Fibroblast of the conjunctiva (primary cell): ENCODE results near the gene SEMA4F.
A peak's percentile ranks its signal among the peaks of the same experiment; 100 is the strongest.

Experiments
- DNase-seq: peaks from one replicate; pipeline ENCODE4 v3.0.0-alpha.2; 2010; ENCODE audit warnings: low read depth

Gene SEMA4F

DNA sequence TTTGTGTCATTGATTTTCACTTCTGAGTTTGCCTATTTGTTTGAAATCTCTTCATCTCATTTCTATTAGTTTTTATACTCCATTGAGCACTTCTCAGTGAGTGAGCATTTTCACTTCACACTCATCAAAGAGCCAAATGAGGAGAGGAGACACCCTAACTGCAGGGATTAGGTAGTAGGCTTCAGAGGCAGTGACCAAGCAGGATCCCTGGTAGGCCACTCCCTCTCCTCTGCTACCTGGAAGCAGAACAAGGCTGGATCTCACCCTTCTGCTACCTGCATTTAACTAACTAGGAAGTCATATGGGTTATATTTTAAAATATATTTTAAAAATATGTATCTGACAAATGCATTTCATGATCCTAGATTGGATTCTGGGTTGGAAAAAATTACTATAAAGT lies 52.7 kb downstream of the SEMA4F start:
- no peak for DNase-seq

DNA sequence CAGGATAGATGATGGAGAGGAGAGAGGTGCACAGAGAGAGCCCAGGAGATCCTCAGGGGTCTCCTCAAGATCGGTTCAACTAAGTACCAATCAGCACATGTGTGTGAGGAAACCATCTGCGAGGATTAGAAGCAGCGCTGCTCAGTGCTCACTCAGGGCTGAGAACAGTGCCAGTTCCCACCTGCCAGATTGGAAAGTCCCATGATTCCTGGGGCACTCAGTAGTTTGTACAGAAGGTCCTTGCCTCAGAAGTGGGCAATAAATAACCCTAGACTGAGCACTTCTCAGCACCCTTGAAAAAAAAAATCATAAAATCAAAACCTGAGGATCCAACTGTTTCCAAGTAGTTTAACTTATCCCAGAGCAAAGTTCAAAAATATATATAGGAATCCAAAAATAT lies 53.8 kb downstream of the SEMA4F start:
- no peak for DNase-seq

DNA sequence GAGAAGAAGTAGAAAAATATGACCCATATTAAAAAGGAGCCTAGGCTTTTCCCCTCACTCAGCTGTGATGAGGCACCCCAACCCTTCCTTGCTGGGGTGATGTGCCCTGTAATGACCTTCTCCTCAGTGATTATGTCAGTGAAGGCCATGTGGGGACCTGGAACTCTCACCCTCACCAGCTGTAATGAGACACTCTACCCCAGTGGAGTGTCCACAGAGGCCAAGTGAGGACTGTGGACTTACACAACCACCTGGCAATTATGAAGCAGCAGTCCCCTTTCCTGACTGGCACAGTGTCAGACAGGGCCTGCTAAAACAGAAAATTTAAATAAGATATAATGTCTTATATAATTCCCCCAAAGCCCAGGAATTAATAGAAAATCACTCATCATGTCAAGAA lies 54.2 kb downstream of the SEMA4F start:
- no peak for DNase-seq

DNA sequence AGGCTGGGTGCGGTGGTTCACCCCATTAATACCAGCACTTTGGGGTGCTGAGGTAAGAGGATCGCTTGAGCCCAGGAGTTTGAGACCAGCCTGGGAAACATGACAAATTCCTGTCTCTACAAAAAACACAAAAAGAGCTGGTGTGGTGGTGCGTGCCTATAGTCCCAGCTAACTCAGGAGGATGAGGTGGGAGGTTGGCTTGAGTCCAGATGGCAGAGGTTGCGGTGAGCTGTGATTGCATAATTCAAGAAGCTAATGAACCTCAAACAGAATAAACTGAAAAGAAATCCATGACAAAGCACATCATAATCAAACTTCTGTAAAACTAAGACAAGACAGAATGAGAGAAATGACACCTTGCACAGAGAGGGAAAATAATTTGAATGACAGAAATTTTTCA lies 54.8 kb downstream of the SEMA4F start:
- no peak for DNase-seq

DNA sequence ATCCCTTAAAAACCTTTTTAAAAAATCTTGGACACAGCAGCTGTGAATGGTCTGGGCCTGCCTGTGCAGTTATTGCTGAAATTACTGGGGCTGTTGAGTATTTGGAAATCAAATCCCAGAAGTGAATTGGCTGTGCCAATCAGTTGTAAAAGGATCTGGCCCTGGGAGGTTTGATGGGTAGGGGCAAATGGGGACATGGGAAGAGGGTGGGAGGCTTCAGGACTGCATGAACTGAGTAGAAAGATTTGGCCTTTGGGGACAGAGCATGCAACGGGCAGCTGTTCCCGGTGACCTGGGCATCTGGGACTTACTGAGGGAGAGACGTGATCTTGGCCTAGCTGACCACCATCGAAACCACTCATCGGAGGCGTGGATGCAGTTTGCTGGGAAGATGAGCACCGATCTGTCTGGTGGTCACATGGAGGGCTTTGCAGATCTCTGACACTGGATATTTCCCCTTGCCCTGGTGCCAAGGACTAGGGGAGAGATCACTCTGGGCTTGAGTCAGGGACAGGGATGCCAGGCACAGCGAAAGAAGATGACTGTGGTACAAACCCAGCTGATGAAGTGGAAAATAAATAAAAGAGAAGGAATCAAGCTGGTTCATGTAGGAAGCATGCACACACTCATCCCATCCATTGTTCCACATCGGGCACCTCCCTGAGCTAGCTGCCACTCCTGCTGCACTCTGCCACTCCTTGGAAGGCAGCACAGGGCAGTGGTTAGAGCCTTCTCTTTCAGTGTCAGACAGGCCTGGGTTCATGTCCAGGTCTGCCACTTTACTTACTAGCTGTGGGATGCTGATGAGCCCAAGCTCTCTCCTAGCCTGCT lies 58.4 kb downstream of the SEMA4F start:
- DNase-seq = no peak

DNA sequence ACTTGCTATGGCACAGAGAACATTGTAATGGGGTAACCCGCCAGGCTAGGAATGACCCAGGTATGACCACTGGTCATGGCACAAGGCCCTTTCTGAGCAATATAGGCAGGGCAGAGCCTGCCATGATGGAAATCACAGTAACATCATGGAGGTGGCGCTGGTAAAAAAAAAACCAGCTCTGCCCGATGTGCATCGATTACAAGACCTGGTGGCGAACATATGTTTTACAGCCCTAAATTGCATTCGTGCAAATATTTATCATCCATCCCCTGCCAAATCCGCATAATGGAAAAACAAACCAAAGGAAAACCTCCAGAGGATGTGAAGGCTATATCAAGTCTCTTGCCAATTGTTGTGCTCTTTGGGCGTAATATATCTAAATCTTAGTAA lies 60.6 kb downstream of the SEMA4F start:
- no peak for DNase-seq

DNA sequence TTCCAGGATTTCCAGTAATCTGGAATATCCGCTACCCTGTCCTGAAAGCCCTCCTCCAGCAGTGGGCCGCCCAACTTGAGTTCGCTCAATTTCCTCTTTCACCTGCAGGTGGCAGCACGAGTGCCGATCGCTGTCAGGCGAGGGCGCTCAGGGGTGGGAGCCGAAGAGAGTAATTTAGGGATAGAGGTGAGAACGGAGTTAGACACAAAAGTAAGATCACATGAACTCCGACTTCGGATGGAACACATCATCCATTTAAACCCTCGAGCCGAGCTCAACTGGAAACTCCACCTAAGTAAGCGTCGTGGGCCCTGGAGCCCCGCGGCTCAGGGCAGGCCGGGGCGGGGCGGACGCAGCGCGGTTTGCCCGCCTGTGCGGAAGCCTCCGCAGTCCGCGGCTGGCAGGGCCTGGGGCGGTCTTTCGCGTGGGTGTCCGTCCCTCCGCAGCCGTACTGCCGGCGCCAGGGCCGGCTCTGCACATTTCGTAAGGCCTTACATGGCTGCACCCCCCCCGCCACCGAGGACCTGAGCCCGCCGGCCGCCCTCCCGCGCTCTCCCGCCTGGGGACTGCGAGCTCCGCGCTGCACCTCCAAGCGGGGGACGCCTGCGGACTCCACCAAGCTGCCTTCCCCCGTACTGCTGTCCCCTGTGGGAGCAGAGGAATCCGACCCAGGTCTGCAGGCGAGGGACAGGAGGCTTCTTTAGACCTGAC lies 61.2 kb downstream of the SEMA4F start:
- peak; percentile 58 for DNase-seq

DNA sequence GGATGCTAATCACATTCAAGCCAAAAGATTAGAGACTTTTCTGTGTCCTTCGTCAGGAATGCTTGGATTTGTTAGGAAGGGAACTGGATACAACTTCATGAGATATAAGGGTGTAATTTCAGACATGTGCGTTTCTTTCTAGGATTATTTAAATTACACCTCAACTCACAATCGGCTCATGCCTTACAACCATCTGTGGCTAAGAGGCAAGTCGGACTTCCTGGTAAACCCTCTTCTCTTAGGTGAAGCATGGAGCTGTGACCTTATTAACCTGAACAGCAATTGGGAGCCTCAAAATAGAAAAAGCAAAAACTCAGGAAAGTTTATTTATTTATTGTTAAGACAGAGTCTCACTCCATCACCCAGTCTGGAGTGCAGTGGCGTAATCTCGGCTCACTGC lies 61.8 kb downstream of the SEMA4F start:
- DNase-seq = no peak

DNA sequence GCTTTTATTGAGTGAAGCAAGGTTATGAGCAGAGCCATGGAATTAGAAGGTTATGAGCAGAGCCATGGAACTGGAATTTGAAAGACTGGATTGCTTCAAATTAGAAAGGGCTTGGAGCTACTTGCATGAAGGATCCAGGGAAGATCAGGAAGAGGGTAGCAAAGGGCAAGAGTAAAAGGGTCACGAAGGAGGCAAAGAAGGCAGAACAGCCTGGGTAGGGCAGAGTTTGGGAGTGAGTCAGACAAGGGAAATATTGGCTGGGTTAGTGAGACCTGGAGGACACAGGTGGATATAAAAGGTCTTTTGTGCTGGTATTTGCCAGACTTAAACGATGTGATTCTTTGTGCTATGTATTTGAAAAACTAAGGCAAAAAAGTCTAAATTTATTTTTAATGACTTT lies 65.0 kb downstream of the SEMA4F start:
- DNase-seq = no peak

DNA sequence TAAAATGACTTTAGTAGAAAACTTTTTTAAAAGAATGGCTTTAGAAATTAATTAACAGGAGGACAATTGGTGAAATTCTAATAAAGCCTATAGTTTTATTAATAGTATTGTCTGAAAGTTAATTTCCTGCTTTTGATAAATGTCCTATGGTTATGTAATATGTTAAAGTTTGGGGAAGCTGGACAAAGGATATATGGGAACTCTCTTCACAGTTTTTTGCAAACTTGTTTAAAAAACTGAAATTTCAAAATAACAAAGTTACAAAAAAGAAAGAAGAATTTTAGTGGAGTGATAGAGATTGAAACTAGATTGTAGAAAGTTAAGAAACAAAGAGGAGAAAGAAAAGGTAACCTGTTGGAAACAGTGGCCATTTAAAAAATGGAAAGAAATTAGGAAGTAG lies 67.3 kb downstream of the SEMA4F start:
- no peak for DNase-seq

DNA sequence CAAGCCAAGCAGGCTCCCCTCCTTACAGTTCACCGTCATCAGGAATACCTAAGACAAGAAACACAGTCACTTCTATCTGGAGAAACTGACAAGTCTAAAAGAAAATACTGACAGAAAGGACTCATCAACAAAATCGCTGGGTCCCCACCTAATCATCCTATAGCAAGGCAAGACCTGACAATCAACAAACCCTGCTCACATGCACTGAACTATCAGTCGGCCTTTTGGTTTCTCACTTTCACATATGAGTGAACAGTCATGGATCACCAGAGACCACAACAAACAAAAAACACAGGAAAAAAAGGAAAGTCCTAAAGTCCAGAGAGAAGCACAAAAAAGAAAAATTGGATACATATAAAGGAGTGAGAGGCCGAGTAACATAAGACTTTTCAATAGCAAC lies 70.4 kb downstream of the SEMA4F start:
- no peak for DNase-seq

DNA sequence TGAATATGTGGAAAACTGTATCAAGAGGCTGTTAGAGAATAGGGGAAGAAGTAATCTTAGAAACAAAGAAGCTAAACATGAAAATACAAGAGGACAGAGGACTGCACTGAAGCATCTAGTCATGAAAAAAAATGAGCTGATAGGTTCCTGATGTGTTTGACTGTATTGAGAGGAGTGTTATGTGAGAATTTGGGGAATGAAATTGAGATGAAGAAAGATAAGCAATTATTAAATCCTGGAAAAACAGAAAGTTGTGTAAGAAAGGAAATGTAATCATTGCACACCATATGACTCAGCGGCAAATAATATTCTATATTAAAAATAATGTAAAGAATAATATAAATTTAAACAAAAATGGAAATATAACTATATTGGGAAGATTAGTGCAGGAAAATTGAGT lies 71.2 kb downstream of the SEMA4F start:
- DNase-seq = no peak

DNA sequence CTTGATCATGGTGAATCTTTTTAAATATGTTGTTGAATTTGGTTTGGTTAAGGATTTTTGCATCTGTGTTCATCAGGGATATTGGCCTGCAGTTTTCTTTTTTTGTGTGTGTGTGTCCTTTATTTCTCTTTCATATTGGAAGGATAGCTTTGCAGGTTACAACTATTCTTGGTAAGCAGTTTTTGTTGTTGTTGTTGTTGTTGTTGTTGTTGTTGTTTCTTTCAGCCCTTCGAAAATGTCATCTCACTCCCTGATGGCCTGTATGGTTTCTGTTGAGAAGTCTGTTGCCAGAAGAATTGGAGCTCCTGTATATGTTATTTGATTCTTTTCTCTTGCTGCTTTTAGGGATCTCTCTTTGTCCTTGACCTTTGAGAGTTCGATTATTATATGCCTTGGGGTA lies 74.8 kb downstream of the SEMA4F start:
- no peak for DNase-seq

DNA sequence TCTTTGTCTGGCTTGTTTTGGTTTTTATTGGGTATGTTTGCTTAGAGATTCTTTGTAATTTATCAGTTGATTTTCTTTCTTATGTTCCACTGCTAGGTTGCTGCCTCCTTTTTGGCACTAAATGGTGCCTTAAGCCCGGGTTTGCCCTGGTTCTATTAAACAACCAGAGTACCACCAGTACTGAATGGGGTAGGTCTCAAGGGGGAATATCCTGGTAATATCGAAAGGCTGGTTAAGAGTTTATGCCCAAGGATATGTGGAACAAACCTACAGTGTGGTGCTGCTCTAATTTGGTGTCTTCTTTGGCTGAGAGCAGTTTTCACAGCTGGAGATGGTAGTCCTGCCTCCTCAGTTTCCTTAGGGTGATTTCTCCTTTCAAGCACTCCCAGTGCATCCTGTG lies 76.5 kb downstream of the SEMA4F start:
- no peak for DNase-seq
